Measurements from ENCODE around the gene MALL.
"Not testable (repeated sequence)": the region's sequence is repeated elsewhere in the genome, so short reads cannot be mapped to it uniquely, and the experiment has no call there.

The MALL gene

GRCh38 chr2:110114831-110115255 lies 779 bp downstream of the MALL start:
- Histone ChIP-seq H3K4me1 (ENCODE audit: insufficient read depth, low read length) (no peaks in the 10 kb centered on the region; the same call in 1 of the 2 replicates), H3K4me3 (ENCODE audit: low read length) (peak overlapping the region; percentile 65; the same call in 1 of the 2 replicates), H3K27me3 (ENCODE audit: insufficient read depth, low read length) (peaks cover 49% of the 10 kb centered on the region), H3K9me3 (ENCODE audit: insufficient read depth, low read depth, low read length) (no peaks in the 10 kb centered on the region), H3K9ac (ENCODE audit: low read depth, low read length) (no peak overlapping the region), H3K27ac (ENCODE audit: low read length) (no peak overlapping the region), H3K36me3 (ENCODE audit: insufficient read depth, low read depth, low read length) (no peaks in the 10 kb centered on the region)

GRCh38 chr2:110113961-110114591 lies 1.5 kb downstream of the MALL start:
- Histone ChIP-seq H3K27me3 (ENCODE audit: insufficient read depth, low read length) (peaks cover 49% of the 10 kb centered on the region), H3K36me3 (ENCODE audit: insufficient read depth, low read depth, low read length) (no peaks in the 10 kb centered on the region), H3K27ac (ENCODE audit: low read length) (no peak overlapping the region), H3K4me1 (ENCODE audit: insufficient read depth, low read length) (no peaks in the 10 kb centered on the region; the same call in 1 of the 2 replicates), H3K9me3 (ENCODE audit: insufficient read depth, low read depth, low read length) (no peaks in the 10 kb centered on the region), H3K9ac (ENCODE audit: low read depth, low read length) (no peak overlapping the region), H3K4me3 (ENCODE audit: low read length) (no peak overlapping the region)

GRCh38 chr2:110108291-110108690 lies 7.3 kb downstream of the MALL start:
- H3K36me3 ChIP-seq (ENCODE audit: insufficient read depth, low read depth, low read length); H3K27ac ChIP-seq (ENCODE audit: low read length); H3K4me3 ChIP-seq (ENCODE audit: low read length); H3K4me1 ChIP-seq (ENCODE audit: insufficient read depth, low read length); H3K9ac ChIP-seq (ENCODE audit: low read depth, low read length); H3K27me3 ChIP-seq (ENCODE audit: insufficient read depth, low read length); H3K9me3 ChIP-seq (ENCODE audit: insufficient read depth, low read depth, low read length): not testable (repeated sequence)

GRCh38 chr2:110107092-110108079 lies 8.2 kb downstream of the MALL start:
- Histone ChIP-seq H3K27ac (ENCODE audit: low read length) (no peak overlapping the region), H3K27me3 (ENCODE audit: insufficient read depth, low read length) (no peaks in the 10 kb centered on the region), H3K36me3 (ENCODE audit: insufficient read depth, low read depth, low read length) (no peaks in the 10 kb centered on the region), H3K9me3 (ENCODE audit: insufficient read depth, low read depth, low read length) (no peaks in the 10 kb centered on the region), H3K9ac (ENCODE audit: low read depth, low read length) (no peak overlapping the region), H3K4me1 (ENCODE audit: insufficient read depth, low read length) (no peaks in the 10 kb centered on the region), H3K4me3 (ENCODE audit: low read length) (no peak overlapping the region)

GRCh38 chr2:110106642-110107041 lies 9.0 kb downstream of the MALL start:
- H3K4me3 ChIP-seq (ENCODE audit: low read length) = no peak overlapping the region
- no peaks in the 10 kb centered on the region for H3K9me3 ChIP-seq (ENCODE audit: insufficient read depth, low read depth, low read length)
- H3K9ac ChIP-seq (ENCODE audit: low read depth, low read length) = no peak overlapping the region
- no peaks in the 10 kb centered on the region for H3K36me3 ChIP-seq (ENCODE audit: insufficient read depth, low read depth, low read length)
- no peak overlapping the region for H3K27ac ChIP-seq (ENCODE audit: low read length)
- no peaks in the 10 kb centered on the region; the same call in 1 of the 2 replicates for H3K4me1 ChIP-seq (ENCODE audit: insufficient read depth, low read length)
- H3K27me3 ChIP-seq (ENCODE audit: insufficient read depth, low read length) = no peaks in the 10 kb centered on the region

GRCh38 chr2:110105608-110106467 lies 9.8 kb downstream of the MALL start:
- no peak overlapping the region for H3K27ac ChIP-seq (ENCODE audit: low read length)
- H3K9me3 ChIP-seq (ENCODE audit: insufficient read depth, low read depth, low read length) = no peaks in the 10 kb centered on the region
- H3K36me3 ChIP-seq (ENCODE audit: insufficient read depth, low read depth, low read length) = no peaks in the 10 kb centered on the region
- no peak overlapping the region for H3K4me3 ChIP-seq (ENCODE audit: low read length)
- no peak overlapping the region for H3K9ac ChIP-seq (ENCODE audit: low read depth, low read length)
- no peaks in the 10 kb centered on the region for H3K27me3 ChIP-seq (ENCODE audit: insufficient read depth, low read length)
- no peaks in the 10 kb centered on the region; the same call in 1 of the 2 replicates for H3K4me1 ChIP-seq (ENCODE audit: insufficient read depth, low read length)

GRCh38 chr2:110105183-110105582 lies 10.4 kb downstream of the MALL start:
- Histone ChIP-seq H3K4me3 (ENCODE audit: low read length) (no peak overlapping the region), H3K27ac (ENCODE audit: low read length) (no peak overlapping the region), H3K9me3 (ENCODE audit: insufficient read depth, low read depth, low read length) (no peaks in the 10 kb centered on the region), H3K36me3 (ENCODE audit: insufficient read depth, low read depth, low read length) (no peaks in the 10 kb centered on the region), H3K4me1 (ENCODE audit: insufficient read depth, low read length) (no peaks in the 10 kb centered on the region; the same call in 1 of the 2 replicates), H3K9ac (ENCODE audit: low read depth, low read length) (no peak overlapping the region), H3K27me3 (ENCODE audit: insufficient read depth, low read length) (no peaks in the 10 kb centered on the region)

GRCh38 chr2:110104025-110104771 lies 11.4 kb downstream of the MALL start:
- H3K27me3 ChIP-seq (ENCODE audit: insufficient read depth, low read length) = no peaks in the 10 kb centered on the region
- no peaks in the 10 kb centered on the region for H3K9me3 ChIP-seq (ENCODE audit: insufficient read depth, low read depth, low read length)
- no peak overlapping the region for H3K9ac ChIP-seq (ENCODE audit: low read depth, low read length)
- no peaks in the 10 kb centered on the region for H3K36me3 ChIP-seq (ENCODE audit: insufficient read depth, low read depth, low read length)
- no peak overlapping the region for H3K27ac ChIP-seq (ENCODE audit: low read length)
- no peak overlapping the region for H3K4me3 ChIP-seq (ENCODE audit: low read length)
- no peaks in the 10 kb centered on the region; the same call in 1 of the 2 replicates for H3K4me1 ChIP-seq (ENCODE audit: insufficient read depth, low read length)

- Histone ChIP-seq H3K9ac (ENCODE audit: low read depth, low read length) (no peak overlapping the region), H3K4me3 (ENCODE audit: low read length) (no peak overlapping the region), H3K9me3 (ENCODE audit: insufficient read depth, low read depth, low read length) (no peaks in the 10 kb centered on the region), H3K4me1 (ENCODE audit: insufficient read depth, low read length) (no peaks in the 10 kb centered on the region; the same call in 1 of the 2 replicates), H3K27ac (ENCODE audit: low read length) (no peak overlapping the region), H3K27me3 (ENCODE audit: insufficient read depth, low read length) (no peaks in the 10 kb centered on the region), H3K36me3 (ENCODE audit: insufficient read depth, low read depth, low read length) (no peaks in the 10 kb centered on the region)
Observed at GRCh38 chr2:110103061-110103961, 12.3 kb downstream of the MALL start.

Data from iPS-20b (cell line).